Measurements from ENCODE around the gene EXPH5.

DNA sequence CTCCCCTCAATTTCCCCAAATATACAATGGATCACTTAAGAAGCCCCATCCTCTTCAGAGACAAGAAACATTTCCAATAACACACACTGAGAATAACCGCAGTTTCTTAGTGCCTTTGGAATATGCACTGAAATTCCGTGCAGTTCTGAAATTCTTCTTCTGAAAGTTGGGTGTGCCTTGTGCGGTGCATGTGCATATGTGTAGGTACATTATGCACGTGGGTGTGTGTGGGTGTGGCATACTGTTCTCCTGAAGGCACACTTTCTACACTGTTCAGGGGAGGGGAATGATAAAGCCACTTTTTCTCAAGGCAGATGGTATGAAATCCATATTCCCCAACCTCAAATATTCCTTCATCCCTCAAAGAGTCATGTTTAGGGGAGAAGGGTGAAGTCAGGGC is 1.7 kb downstream of the EXPH5 start:
- TF ChIP-seq CTCF (conservative IDR thresholded peaks at IDR 0.05; ENCODE audit: low read length) (no peak), EZH2phosphoT487 (IDR thresholded peaks at IDR 0.05; ENCODE audit: borderline replicate concordance) (no peak)
